HG02884 (cell line): Measurements from ENCODE around the gene SBF2.
"Not testable (repeated sequence)": the region's sequence is repeated elsewhere in the genome, so short reads cannot be mapped to it uniquely, and the experiment has no call there.

Experiments
- ATAC-seq: cut with Tn5 transposase; IDR thresholded peaks from one replicate; pipeline ENCODE4 v1.9.1; 2021; ENCODE audit warnings: mild to moderate bottlenecking, moderate library complexity; ENCODE audit not compliant: unreplicated experiment

The SBF2 gene

DNA sequence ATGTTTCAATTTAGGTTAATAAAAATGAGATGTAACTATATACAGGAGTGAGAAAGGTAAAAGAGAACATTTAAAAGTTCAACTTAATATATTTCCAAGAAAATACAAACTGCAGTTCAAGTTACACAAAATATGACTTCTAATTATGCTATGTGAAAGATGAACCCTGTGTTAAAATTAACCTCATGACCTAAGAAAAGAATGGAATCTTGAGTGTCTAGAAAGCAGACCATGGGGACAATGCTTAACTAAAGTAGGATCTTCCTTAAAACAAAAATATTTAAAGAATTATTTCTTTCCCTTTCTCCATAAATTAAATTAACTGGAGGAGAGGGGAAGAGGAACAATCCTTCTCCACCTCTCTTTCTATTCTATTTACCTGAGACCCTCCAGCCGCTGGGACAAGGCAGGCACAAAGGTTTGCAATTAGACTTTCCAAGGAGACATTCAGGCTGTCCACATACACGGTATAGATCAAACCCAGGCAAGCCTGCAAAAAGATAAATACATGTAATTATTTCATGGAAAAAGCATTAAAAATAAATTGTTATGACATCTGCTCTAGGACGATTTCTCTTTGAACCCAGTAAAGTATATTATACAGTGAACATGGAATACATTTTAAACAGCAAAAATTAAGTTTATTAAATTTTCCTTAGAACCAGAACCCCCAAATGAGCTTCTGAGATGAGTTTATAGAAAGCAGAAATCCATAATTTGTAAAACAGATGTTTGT lies 264.5 kb downstream of the SBF2 start:
- ATAC-seq = no peak

DNA sequence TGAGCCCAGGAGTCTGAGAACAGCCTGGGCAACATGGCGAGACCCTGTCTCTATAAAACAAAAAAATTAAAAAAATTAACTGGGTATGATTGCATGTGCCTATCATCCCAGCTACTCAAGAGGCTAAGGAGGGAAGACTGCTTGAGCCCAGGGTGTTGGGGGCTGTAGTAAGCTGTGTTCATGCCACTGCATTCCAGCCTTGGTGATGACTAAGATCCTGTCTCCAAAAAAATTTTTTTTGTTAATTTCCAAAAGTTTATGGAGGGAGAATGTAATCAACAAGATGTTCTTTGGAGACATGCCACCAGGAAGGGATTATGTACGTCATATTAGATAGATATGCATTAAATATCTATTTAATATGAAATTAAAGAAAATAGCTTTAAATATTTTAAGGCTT lies 267.5 kb downstream of the SBF2 start:
- ATAC-seq = no peak

DNA sequence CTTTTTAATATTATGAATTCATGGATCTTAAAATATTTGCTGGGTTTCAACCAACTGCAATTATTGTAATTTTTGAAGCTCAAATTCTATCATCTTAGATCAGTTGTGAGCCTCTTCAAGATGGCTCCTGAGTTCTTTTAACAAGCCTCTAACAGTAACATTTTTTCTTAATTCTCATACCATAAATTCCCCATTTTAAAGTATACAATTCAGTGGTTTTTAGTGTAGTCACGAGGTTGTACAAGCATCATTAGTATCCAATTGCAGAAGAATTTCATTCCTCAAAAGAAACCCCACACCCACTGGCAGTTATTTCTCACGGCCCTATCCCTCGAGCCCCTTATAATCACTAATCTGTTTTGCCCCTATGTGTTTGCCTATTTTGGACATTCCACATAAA lies 270.8 kb downstream of the SBF2 start:
- ATAC-seq = no peak

DNA sequence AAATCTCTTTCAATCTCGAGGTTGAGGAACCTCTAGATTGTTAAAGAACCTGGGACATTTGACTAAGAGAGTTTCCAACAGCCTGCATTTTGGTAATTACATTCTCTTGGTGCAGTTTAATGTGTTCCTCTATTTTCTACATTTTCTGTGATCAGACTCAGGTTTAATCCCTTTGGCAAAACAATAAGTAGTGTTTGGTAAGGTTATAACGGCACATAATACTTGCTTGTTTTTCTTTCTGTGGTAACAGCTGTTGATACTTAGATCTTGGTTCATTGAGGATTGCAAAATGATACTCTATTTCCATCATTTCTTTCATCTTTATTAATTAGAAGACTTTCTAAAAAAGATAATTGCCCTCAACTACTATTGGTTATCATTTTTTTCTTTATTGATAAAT lies 271.3 kb downstream of the SBF2 start:
- ATAC-seq = no peak

DNA sequence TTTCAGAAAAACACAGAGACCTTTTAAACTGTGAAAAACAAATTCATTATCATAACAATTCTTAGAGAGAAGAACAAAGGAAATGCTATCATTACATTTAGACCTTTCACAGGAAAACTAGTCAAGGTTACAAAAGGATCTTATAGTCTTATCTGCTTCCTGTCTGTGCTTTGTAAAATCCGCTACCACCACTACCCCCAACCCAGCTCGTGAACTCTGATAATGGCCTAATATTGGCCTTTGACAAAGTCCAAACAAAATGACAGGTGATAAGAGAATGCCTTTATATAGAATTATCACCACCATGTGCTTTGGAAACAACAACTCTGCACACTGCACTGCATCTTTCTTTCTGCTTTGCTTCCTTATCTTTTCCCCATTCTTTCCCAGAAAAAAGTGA lies 272.5 kb downstream of the SBF2 start:
- ATAC-seq = no peak

DNA sequence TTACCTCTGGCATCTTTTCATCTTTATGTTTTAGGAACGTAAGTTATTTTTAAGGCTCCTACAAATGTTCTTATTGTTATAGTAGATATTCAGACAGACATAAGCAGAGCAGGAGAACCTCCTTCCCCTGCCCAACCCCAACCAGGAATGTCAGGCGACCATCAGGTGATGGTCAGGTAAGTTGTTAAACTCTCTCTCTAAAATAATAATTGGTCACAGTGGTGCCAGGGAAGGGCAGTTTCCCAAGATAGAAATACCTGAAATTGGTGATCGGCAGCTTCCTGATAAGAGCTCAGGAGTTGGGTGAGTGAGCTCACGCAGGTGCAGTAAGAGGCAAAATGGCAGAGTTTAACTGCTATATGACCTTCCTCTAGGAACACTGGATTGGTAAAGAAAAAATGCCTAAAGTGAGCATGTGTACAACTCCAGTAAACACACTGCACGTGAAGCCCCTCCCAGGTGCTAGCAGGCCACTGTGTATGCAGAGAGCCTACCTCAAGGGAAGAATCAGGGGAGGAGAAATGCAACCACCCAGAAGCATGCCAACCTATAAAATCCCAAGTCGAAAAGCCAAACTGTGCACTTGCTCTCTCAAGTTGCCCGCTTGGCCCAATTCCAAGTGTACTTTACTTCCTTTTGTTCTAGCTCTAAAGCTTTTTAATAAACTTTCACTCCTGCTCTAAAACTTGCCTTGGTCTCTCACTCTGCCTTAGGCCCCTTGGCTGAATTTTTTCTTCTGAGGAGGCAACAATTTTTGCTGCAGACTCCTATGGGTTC lies 273.9 kb downstream of the SBF2 start:
- no peak for ATAC-seq

DNA sequence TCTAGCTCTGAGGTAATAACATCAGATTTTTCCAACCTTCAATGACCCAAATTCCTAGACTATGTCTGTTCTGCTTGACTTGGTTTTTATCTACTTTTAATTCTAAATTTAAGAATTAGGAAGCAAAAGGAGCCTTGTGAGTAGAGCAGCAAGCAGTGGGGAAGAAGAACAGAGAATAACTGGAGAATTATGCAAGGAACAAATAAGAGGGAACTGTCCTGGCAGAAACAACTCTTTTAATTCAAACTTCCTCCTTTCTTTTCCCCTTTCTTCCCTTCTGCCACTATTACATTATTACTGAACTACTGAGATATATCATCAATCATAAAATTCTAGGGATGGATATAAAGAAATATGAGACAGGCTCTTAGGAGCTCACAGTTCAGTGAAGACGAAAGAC lies 276.1 kb downstream of the SBF2 start:
- ATAC-seq = no peak

DNA sequence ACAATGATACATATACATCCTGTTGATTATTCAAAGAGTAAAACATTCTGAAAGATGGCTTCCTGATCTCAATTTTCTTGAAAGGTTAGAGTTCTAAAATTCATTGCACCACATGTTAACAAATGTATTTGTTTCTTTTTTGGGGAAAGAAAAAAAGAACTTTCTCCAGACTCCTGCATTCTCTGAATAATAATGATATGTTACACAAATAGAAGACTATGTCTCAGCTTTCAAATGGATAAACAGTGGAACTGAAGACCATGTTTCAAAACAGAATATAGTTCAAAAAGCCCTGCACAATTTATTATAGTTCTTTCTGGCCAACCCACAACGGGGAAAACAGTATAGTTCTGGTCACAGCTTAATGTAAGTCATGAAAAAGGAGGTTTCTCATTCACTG lies 277.0 kb downstream of the SBF2 start:
- ATAC-seq = no peak

DNA sequence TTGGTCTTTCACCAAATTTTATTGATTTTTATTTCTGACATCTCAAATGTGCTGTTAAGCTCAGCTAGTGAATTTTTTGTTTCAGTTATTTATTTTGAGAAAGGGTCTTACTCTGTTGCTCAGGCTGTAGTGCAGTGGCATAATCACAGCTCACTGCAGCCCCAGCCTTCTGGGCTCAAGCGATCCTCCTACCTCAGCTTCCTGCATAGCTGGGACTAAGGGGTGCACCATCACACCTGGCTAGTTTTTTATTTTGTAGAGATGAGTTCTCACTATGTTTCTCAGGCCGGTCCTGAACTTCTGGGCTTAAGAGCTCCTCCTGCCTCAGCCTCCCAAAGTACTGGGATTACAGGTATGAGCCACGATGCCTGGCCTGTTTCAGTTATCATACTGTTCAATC lies 282.0 kb downstream of the SBF2 start:
- no peak for ATAC-seq

DNA sequence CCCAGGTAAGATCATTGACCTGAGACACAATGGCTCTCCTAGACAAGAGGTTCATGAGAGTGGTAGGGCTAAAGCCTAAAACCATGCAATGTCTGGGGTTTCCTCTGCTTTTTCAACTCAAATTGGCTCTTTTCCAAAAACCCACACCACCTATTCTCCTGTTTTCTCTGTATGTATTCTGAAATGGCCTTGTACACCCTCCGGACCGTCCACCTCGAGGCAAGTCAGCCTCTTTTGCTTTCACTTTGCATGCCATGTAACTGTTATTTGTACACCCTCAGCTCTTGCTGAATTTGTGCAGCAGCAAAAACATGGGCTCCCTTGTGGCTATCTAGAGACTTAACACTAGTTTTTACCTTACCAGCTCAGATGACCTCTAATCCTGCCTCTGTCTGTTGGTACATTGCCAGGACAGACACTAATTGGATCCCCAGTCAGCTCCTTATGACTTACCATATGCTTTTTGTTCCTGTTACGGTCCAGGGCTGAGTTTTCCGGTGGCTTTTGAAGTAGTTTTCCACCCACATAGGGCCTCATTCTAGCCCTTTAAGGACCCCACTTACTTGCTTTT lies 288.0 kb downstream of the SBF2 start:
- ATAC-seq = no peak

DNA sequence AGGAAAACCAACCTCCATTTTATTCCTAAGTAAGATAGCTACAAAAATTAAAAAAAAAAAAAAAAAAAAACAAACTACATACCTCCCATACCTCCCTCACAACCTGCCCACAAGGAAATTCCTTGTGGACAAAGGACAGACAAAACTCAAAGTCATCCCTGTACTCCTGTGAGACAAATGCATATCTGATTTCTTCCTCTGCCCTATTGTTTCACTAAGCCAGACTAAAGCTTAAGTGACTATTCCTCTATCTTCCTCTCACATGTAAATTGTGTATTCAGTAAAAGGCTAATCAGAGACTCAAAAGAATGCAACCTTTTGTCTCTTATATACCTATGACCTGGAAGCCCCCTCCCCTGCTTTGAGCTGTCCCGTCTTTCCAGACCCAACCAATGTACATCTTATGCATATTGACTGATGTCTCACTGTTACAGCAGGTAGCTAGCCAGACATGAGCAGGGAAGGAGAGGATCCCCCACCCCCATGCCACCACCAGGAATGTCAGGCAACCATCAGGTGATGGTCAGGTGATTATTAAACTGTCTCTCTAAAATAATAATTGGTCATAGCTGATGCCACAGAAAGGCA lies 289.4 kb downstream of the SBF2 start:
- no peak for ATAC-seq

DNA sequence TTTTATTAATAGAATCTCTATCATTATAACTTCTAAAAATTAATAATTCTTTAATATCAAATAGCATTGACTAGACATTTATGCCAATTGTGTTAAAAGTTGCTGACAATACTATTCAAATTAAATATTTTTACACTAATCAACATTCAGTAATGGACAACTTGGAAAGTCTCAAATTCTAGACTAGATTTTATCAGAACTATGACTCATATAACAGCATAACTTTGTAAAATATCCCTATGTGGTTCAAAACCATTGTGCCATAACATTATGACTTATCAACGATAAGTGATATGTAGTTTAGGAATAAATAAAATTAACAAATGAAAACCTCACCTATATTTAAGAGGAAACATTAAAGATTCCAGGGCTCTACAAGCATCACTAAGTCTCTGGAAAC lies 291.8 kb downstream of the SBF2 start:
- ATAC-seq = no peak

DNA sequence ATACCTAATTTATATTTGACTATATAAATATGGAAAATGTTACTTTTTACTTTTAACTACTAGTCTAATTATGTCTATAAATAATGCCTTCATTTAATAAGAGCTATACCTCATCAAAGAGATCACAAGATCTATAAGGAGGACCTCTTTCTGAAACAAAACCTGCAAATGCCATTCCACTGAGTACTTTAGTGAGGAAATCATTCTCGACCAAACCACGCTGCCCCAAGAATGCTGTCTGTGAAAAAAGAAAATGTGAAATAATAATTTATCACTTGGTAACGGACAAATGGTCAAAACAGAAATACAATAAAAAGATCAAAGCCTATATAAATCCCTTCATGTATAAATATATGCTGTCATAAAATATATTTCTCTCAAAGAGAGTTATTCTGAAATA lies 301.7 kb downstream of the SBF2 start:
- ATAC-seq = no peak

DNA sequence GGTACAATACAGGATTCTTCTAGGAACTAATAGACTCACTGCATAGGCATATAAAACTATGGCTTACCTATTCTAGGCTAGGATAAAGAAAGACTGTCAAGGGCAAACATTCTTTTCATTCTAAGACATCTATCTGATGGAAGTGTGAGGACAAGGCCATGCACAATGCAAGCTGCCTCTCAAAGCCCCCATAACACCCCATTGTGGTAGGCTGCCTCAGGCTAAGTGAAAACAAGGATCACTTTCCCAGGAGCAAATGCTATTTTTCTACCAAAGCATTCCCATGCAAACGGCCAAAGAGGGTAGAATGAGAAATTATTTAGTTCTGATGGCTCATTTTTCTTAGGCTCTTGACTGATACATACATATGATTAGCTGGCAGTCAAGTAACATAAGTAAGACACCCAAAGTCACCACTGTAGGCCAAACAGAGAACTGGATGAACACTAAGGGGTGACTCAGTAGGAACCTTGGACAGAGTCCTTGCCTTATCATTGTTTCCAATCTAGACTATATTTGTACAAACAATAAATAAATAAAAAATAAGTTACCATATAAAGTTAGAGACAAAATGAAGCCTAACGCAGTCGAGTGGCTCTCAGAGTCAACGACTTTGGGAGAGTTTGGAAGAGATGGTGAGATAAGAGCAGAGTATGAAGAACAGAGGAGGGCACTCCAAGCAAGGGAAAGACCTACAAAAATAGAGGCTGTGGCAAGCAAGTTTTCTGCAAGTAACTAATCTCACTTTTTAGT lies 303.6 kb downstream of the SBF2 start:
- no peak for ATAC-seq

DNA sequence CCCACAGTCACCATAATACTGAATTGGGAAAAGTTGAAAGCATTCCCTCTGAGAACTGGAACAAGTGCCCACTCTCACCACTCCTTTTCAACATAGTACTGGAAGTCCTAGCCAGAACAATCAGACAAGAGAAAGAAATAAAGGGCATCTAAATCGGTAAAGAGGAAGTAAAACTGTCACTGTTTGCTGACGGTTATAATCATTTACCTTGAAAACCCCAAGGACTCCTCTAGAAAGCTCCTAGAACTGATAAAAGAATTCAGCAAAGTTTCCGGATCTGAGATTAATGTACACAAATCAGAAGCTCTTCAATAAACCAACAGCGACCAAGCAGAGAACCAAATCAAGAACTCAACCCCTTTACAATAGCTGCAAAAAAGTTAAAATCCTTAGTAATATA lies 306.7 kb downstream of the SBF2 start:
- not testable (repeated sequence) for ATAC-seq

DNA sequence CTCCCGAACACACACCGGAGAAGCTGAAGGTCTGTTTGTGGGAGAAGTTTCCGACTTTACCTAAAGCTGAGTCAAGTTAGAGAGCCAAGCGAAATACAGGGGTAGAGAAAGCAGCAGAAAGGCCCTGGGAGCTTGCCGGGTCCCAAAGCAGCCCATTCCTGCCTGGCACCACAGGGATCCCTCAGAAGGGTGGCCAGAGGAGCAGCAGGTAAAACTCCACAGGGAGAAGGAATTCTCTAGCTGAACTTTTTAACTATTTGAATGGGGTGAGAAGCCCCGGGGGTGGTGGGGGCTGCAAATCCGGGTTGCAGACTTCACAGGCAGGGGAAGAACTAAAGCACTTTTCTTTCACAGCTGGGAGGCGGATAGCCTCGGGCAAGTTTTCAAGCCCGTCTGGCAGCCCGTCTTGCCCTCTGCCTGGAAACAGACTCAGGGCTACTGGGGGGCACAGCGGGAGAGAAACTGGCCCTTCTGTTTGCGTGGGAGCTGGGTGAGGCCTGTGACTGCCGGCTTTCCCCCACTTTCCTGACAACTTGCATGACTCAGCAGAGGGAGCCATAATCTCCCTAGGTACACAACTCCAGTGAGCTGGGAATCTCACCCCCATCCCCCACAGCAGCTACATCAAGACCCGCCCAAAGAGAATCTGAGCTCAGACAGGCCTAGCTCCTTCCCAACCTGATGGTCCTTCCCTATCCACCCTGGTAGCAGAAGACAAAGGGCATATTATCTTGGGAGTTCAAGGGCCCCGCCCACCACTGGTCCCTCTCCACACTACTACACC lies 311.0 kb downstream of the SBF2 start:
- ATAC-seq = no peak

DNA sequence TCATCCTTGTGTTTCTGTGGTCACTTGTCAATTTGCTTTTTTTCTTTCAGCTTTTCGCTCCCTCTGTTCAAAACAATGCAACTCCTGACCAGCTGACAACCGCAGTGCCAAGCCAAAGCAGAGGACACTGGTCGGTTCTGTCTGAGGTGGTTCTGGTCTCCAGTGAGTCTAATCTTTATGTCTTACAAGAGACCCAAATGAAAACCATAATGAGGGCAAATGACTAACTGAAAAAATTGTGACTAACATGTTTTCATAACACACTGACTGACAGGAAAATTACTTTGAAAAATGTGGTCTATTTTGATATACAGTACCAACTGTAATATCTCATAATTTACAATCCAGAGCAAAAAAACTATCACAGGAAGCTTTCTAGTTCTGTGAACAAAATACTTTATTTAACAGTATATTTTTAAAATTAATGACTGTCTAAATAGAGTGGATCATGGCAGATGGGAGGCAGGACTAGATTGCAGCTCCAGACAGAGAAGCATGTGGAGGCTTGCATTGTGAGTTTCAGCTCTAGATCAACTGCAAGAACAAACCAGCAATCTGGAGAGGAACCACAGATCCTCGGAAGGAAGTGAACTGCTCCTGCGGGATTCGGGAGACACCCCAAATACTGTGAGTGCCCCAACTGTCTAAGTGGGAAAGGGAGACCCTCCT lies 311.8 kb downstream of the SBF2 start:
- ATAC-seq = no peak

DNA sequence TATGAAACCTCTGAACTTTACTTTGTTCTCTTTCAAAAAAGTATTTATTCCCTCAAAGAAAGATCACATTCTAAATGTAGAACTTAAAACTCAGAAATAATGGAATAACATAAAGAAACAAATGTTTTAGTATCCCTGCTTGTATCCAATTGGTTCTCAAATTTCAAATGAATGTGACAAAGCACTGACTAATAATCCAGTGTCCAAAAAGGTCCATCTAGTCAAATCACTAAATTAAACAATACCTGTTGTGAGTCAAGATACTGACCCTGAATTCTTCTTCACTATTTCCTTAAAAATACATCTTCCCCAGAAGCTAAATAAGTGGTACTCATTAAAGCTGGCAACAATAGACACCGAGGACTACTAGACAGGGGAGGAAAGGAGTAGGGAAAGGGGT lies 313.1 kb downstream of the SBF2 start:
- ATAC-seq = no peak

DNA sequence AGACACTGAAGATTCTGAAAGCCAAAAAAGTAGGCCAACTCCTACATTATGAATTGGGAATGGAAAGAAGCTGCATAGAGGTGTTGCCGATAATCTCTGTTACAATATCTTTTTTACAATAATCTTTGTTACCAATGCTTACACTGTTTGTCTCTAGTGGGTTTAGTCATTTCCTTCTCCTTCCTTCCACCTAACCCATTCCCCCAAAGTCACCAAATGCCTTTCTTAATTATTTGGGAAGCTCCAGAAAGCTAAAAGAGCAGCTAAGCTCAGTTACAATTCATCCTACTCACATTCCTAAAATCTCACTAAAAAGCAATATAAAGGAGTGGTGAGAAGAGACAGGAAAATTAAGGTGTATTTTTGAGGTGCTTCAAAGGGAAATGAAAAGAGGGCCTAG lies 316.5 kb downstream of the SBF2 start:
- no peak for ATAC-seq

DNA sequence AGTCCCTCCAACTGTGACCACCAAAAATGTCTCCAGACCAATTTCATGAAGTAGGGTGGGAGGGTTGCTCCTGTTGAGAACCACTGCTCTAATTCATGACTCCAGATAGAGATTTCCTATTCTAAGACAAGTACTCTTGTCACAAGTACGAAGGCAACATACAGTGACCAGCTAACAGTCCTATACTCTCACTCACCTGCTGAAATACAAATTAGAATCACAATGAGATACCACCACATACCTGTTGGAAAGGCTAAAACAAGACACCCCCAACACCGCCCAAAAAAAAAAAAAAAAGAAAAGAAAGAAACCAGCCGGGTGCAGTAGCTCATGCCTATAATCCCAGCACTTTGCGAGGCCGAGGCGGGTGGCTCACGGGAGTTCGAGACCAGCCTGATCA lies 319.6 kb downstream of the SBF2 start:
- ATAC-seq = no peak
